Lung (tissue), 12 donors: ENCODE results near the gene CHST11. TPM values are rescaled to one million over a fixed set of nuclear protein-coding genes. Genes with fewer than 3 reads are reported as not detected.

Experiments used
- ATAC-seq: fragments of 200-7000 bp; cut with Tn5 transposase; one replicate; pipeline ENCODE4 v1.9.1; 2020; ENCODE audit warnings: moderate number of reproducible peaks; ENCODE audit not compliant: insufficient read depth, low FRiP score
- DNase-seq, 3 donors: peaks; one replicate each; pipeline ENCODE4 v3.0.0-alpha.2; 2013 to 2017
- H3K27ac ChIP-seq, 2 donors: one replicate each; pipeline ENCODE4 v1.5.1; 2013; ENCODE audit warnings: mild to moderate bottlenecking in 2 of 2, moderate library complexity in 2 of 2, control low read depth in 1 of 2, inconsistent platforms in 1 of 2, low read depth in 1 of 2, low read length in 1 of 2
- H3K27me3 ChIP-seq, 3 donors: one replicate each; pipeline ENCODE4 v1.5.1; 2013; ENCODE audit warnings: low read length in 2 of 3; ENCODE audit not compliant: control insufficient read depth in 3 of 3, insufficient read depth in 3 of 3
- H3K36me3 ChIP-seq, 4 donors: one replicate each; pipeline ENCODE4 v1.5.1; 2013; ENCODE audit warnings: low read length in 4 of 4, mild to moderate bottlenecking in 1 of 4, moderate library complexity in 1 of 4; ENCODE audit not compliant: control insufficient read depth in 4 of 4, insufficient read depth in 4 of 4
- H3K4me1 ChIP-seq, 5 donors: one replicate each; pipeline ENCODE4 v1.5.1; 2013; ENCODE audit warnings: low read length in 5 of 5, mild to moderate bottlenecking in 2 of 5, moderate library complexity in 1 of 5; ENCODE audit not compliant: control insufficient read depth in 5 of 5, insufficient read depth in 5 of 5
- H3K4me3 ChIP-seq: one replicate; pipeline ENCODE4 v1.5.1; 2013; ENCODE audit warnings: mild to moderate bottlenecking, control low read depth, moderate library complexity
- H3K9ac ChIP-seq, 2 donors: one replicate each; pipeline ENCODE4 v1.5.1; 2013; ENCODE audit warnings: low read length in 2 of 2, control low read depth in 1 of 2; ENCODE audit not compliant: insufficient read depth in 1 of 2
- H3K9me3 ChIP-seq, 4 donors: one replicate each; pipeline ENCODE4 v1.5.1; 2013; ENCODE audit warnings: low read length in 3 of 4, mild to moderate bottlenecking in 1 of 4, moderate library complexity in 1 of 4; ENCODE audit not compliant: control insufficient read depth in 4 of 4, insufficient read depth in 3 of 4
- WGBS, 2 donors: extraction: QIAGEN DNeasy Blood & Tissue Kit; methylation state at CpG; one replicate each; pipeline ENCODE4 v1.1.7; 2013; 5-methylcytosine and 5-hydroxymethylcytosine counted together
- polyA plus RNA-seq, 2 donors: library from polyadenylated mRNA; stranded (reverse); fragments of 200-250 nt; gene quantifications; one replicate each; pipeline ENCODE4 v1.2.1, GENCODE V29; 2013
- total RNA-seq, 2 donors: library from RNA; depleted of rRNA in 1 of 2; stranded (reverse); fragments of >200 nt in 1 of 2; gene quantifications; one replicate each; pipeline ENCODE4 v1.2.1, GENCODE V29; 2014 to 2021
- TF ChIP-seq, protein P1 (sequence below): IDR thresholded peaks from 2 replicates; pipeline ENCODE4 v1.5.1; 2012; ENCODE audit warnings: mild to moderate bottlenecking; ENCODE audit errors: control extremely low read depth, extremely low read depth
- donor health status: control.
- donor health status: control.
- donor health status: Bipolar disorder and iron deficiency.
- donor health status: healthy.
- donor health status: DM: yes; HTN: yes; CAD: no.

Gene CHST11
- total and polyA plus RNA-seq, 4 donors: 9.0 to 63.2 (median 27.7) TPM

DNA sequence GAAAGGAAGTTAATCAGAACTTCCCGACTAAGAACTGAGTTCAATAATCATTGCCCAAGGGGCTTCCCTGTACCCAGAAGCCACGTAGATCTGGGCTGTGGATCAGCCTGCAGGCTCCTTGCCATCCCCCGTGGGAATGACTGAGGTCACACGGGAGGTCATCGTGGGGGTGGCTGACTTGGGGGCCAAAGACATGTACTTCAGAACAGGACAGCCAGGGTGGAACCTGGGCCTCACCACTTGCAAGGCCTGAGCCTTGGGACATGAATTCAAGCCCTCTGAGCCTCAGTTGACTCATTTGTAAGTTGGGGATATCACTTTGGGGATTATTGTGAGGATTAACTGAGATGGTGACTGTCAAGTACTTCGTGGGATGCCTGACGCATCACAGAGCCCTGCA is 280.4 kb downstream of the CHST11 start:
- Histone ChIP-seq H3K27me3 (no peaks in the 10 kb centered on the region), H3K27ac (no peak overlapping the region), H3K4me3 (no peak overlapping the region), H3K36me3 (no peaks in the 10 kb centered on the region), H3K9me3 (no peaks in the 10 kb centered on the region), H3K4me1 (peaks cover 0 to 18% (median 13%) of the 10 kb centered on the region in 5 donors), H3K9ac (no peak overlapping the region)
- TF ChIP-seq, protein P1, sequence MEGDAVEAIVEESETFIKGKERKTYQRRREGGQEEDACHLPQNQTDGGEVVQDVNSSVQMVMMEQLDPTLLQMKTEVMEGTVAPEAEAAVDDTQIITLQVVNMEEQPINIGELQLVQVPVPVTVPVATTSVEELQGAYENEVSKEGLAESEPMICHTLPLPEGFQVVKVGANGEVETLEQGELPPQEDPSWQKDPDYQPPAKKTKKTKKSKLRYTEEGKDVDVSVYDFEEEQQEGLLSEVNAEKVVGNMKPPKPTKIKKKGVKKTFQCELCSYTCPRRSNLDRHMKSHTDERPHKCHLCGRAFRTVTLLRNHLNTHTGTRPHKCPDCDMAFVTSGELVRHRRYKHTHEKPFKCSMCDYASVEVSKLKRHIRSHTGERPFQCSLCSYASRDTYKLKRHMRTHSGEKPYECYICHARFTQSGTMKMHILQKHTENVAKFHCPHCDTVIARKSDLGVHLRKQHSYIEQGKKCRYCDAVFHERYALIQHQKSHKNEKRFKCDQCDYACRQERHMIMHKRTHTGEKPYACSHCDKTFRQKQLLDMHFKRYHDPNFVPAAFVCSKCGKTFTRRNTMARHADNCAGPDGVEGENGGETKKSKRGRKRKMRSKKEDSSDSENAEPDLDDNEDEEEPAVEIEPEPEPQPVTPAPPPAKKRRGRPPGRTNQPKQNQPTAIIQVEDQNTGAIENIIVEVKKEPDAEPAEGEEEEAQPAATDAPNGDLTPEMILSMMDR: no peak
- WGBS, 2 donors: 92 to 93% methylated on average over 7 of the region's 7 CpGs
- no peak for ATAC-seq
- DNase-seq: no peak

DNA sequence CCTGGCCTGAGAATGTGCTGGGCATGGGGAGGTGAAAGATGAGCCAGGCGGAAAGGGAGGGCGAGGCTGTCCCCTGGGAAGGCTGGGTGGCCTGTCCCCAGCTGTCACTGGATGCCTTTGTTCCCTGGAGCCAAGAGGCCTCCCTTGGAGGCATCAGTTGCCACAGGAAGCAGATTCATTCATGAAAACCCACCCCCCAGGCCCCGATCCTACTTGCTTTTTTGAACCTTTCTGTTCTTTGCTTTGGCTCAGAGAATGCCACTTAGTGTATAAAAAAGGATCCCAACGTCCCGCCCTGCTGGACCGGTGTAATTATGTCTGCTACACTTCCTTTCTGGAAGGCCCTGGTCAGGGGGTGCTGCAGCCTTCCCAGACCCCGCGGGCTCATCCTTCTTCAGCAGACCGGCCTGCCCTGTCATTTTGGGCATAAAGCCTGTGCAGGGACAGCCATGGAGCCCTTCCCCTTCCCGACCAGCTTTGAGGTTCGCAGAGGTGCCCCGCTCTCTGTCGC is 281.1 kb downstream of the CHST11 start:
- 81 to 86% methylated on average over 13 of the region's 13 CpGs for WGBS, 2 donors

DNA sequence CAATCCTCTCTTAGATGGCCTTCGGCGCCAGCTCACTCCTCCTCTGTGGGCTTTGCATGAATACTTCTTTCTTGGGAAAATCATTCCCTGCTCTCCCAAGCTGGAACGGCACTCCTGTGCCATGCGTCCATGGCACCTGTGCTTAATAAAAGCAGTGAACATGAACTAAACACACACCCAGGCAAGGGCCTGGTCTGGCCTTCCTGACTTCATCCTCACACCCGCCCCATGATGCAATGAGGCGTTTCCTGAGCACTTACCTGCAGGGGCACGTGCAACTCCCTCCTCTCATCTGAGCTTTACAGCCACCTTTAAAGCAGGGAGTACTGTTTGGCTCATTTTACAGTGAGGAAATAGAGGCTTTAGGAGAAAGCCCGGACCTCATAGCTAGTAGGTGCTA is 281.6 kb downstream of the CHST11 start:
- 71 to 75% methylated on average over 8 of the region's 8 CpGs for WGBS, 2 donors
- no peaks in the 10 kb centered on the region for H3K36me3 ChIP-seq
- H3K9me3 ChIP-seq: no peaks in the 10 kb centered on the region
- H3K27me3 ChIP-seq: no peaks in the 10 kb centered on the region
- H3K4me1 ChIP-seq: peaks cover 0 to 26% (median 21%) of the 10 kb centered on the region in 5 donors
- H3K27ac ChIP-seq: no peak overlapping the region
- H3K4me3 ChIP-seq: no peak overlapping the region
- H3K9ac ChIP-seq: no peak overlapping the region
- DNase-seq: no peak
- TF ChIP-seq, protein P1: no peak
- no peak for ATAC-seq

More for the DNA sequence above, 281.1 kb downstream of the CHST11 start:
- H3K4me3 ChIP-seq: no peak overlapping the region
- no peaks in the 10 kb centered on the region for H3K27me3 ChIP-seq
- H3K4me1 ChIP-seq: peaks cover 0 to 26% (median 20%) of the 10 kb centered on the region in 5 donors
- TF ChIP-seq, protein P1: no peak
- H3K36me3 ChIP-seq: no peaks in the 10 kb centered on the region
- no peak for ATAC-seq
- no peak overlapping the region for H3K9ac ChIP-seq
- peak in 1 of 3 donors; percentile 25 for DNase-seq
- no peaks in the 10 kb centered on the region for H3K9me3 ChIP-seq
- no peak overlapping the region for H3K27ac ChIP-seq
